H1 (cell line): ENCODE data around the gene ANKRD11. TPM values are rescaled to one million over a fixed set of nuclear protein-coding genes. Genes with fewer than 3 reads are reported as not detected.
A peak's percentile ranks its signal among the peaks of the same experiment; 100 is the strongest.

Experiments
- BACH1 ChIP-seq: IDR thresholded peaks from 2 replicates; pipeline ENCODE4 v1.6.1; 2012; ENCODE audit warnings: low read length, improper control_type of control experiment
- BCL11A ChIP-seq, 2 experiments: IDR thresholded peaks; one replicate each; pipeline ENCODE4 v1.6.1; 2011; ENCODE audit warnings: low read depth in 2 of 2, low read length in 2 of 2, mild to moderate bottlenecking in 2 of 2
- CBX5 ChIP-seq: fragments of 300-800, 300-1000 bp; sonication (generic); IDR thresholded peaks from 2 replicates; pipeline ENCODE4 v1.7.1; 2016; ENCODE audit warnings: antibody characterized with exemption, low read length, low read depth
- CTBP2 ChIP-seq: IDR thresholded peaks from 2 replicates; pipeline ENCODE4 v1.7.0; 2011; ENCODE audit warnings: borderline replicate concordance, mild to moderate bottlenecking, moderate library complexity, mixed read lengths, low read length; ENCODE audit not compliant: insufficient read depth, insufficient read length
- EGR1 ChIP-seq: IDR thresholded peaks from 2 replicates; pipeline ENCODE4 v1.6.1; 2011; ENCODE audit warnings: low read depth, low read length, borderline replicate concordance
- FOSL1 ChIP-seq: IDR thresholded peaks from 2 replicates; pipeline ENCODE4 v1.6.1; 2011; ENCODE audit warnings: mild to moderate bottlenecking, low read depth, low read length, moderate library complexity; ENCODE audit not compliant: insufficient read depth
- KDM1A ChIP-seq: fragments of 200-600, 300-600 bp; sonication (generic); IDR thresholded peaks from 2 replicates; pipeline ENCODE4 v1.7.1; 2016; ENCODE audit warnings: mild to moderate bottlenecking, low read length, borderline replicate concordance
- POLR2A ChIP-seq, 2 experiments: IDR thresholded peaks; 1 replicate in 1 of 2; 2 replicates in 1 of 2; pipeline ENCODE4 v1.6.1; 2011; ENCODE audit warnings: low read depth in 2 of 2, low read length in 2 of 2, mild to moderate bottlenecking in 2 of 2; ENCODE audit errors: control extremely low read depth in 1 of 2
- RAD21 ChIP-seq, 2 experiments: IDR thresholded peaks in 1 of 2; conservative IDR thresholded peaks in 1 of 2; 2 replicates each; pipeline ENCODE4 v1.6.1; 2011; ENCODE audit warnings: low read depth in 2 of 2, low read length in 2 of 2, improper control_type of control experiment in 1 of 2, inconsistent platforms in 1 of 2, mild to moderate bottlenecking in 1 of 2, moderate library complexity in 1 of 2
- RBBP5 ChIP-seq: IDR thresholded peaks from 2 replicates; pipeline ENCODE4 v1.7.1; 2012; ENCODE audit warnings: low read depth, mild to moderate bottlenecking, inconsistent platforms, low read length, moderate library complexity, borderline replicate concordance
- SIX5 ChIP-seq: IDR thresholded peaks from 2 replicates; pipeline ENCODE4 v1.6.1; 2011; ENCODE audit warnings: mild to moderate bottlenecking, low read depth, low read length
- TAF1 ChIP-seq: IDR thresholded peaks from 2 replicates; pipeline ENCODE4 v1.6.1; 2011; ENCODE audit warnings: mild to moderate bottlenecking, low read depth, low read length
- USF2 ChIP-seq: IDR thresholded peaks from 2 replicates; pipeline ENCODE4 v1.6.1; 2011; ENCODE audit warnings: low read length, improper control_type of control experiment
- ZNF274 ChIP-seq: IDR thresholded peaks from 2 replicates; pipeline ENCODE4 v1.7.0; 2012; ENCODE audit warnings: low read length, borderline replicate concordance; ENCODE audit errors: extremely low read depth
- polyA plus RNA-seq, 7 experiments: library from polyadenylated mRNA; depleted of rRNA in 3 of 7; stranded (reverse) in 5 of 7; unstranded in 2 of 7; fragments of >200 nt in 5 of 7; fragments of 200-250 nt in 2 of 7; gene quantifications; 1 replicate in 5 of 7; 2 replicates in 1 of 7; 4 replicates in 1 of 7; pipeline versions ENCODE4 v1.2.1 to v1.2.3, GENCODE V29; 2011 to 2013; ENCODE audit warnings: missing spikeins in 2 of 7, mixed read lengths in 2 of 7
- total RNA-seq: library from RNA; stranded (reverse); fragmentation: NEBNext Ultra II Directional; extraction: Animal tissue kit (Norgen Biotek cat#: 25700); gene quantifications from 2 replicates; pipeline ENCODE4 v1.2.1, GENCODE V29; 2021
- TF ChIP-seq, protein P1 (sequence below): IDR thresholded peaks from 2 replicates; pipeline ENCODE4 v1.6.1; 2012; ENCODE audit warnings: inconsistent platforms

Gene ANKRD11
- total and polyA plus RNA-seq, 2 of the 8 experiments (the other 6 are each of a cell fraction or from before 2014, with no cell fraction given) = 46.5 to 142 TPM

DNA sequence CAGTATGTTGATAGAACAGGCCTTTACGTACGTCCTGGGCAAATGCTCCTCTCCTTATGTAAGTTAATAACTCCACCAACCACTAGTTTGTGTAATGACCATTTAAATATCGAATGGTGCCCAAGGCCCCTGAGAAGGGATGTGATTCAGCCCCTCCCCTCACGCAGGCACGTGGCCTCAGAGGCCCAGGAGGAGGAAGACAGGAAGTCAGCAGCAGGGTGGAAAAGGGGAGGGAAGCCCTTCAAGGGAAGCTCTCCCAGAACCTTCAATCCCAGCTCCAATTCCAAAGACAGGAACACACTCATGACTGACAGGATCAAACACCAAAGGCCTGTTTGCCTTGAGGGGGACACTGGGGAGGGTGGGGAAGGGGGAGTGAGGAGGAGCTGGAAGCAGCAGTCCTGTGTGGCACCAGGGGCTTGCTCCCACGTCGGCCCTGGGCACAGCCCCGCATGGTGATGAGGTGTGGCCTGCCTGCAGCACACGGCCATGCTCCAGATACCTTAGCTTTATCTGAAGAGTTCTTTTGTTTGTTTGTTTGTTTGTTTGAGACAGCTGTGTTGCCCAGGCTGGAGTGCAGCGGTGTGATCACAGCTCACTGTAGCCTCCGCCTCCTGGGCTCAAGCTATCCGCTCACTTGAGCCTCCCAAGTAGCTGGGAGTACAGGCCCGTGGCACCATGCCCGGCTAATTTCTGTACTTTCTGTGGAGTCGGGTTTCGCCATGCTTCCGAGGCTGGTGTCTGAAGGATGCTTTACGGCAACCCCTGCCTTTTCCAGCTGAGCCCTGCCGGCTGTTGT, 167.8 kb downstream of the ANKRD11 start (continued):
- no peak for TF ChIP-seq RAD21 (IDR thresholded peaks at IDR 0.05 in 1 of 2, conservative IDR thresholded peaks at IDR 0.05 in 1 of 2; ENCODE audit: low read depth in 2 of 2, low read length in 2 of 2)
- no peak for TF ChIP-seq BCL11A (IDR thresholded peaks at IDR 0.05; ENCODE audit: low read depth in 2 of 2, low read length in 2 of 2)
- TF ChIP-seq RBBP5 = no peak
- no peak for TF ChIP-seq TAF1
- no peak for TF ChIP-seq ZNF274
- no peak for TF ChIP-seq FOSL1
- TF ChIP-seq KDM1A = no peak
- TF ChIP-seq USF2 = peak; percentile 64
- no peak for TF ChIP-seq SIX5
- no peak for TF ChIP-seq CTBP2
- TF ChIP-seq, protein P1, sequence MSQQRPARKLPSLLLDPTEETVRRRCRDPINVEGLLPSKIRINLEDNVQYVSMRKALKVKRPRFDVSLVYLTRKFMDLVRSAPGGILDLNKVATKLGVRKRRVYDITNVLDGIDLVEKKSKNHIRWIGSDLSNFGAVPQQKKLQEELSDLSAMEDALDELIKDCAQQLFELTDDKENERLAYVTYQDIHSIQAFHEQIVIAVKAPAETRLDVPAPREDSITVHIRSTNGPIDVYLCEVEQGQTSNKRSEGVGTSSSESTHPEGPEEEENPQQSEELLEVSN = peak; percentile 43; the same call in 1 of the 2 replicates
- TF ChIP-seq EGR1 = no peak
- no peak for TF ChIP-seq CBX5
- TF ChIP-seq POLR2A (IDR thresholded peaks at IDR 0.05; ENCODE audit: control extremely low read depth in 1 of 2, low read depth in 2 of 2, low read length in 2 of 2) = no peak
- no peak for TF ChIP-seq BACH1
